Osteoblast (primary cell): ENCODE measurements around the gene ZNF277. TPM values are rescaled to one million over a fixed set of nuclear protein-coding genes. Genes with fewer than 3 reads are reported as not detected.

Experiments used
- DNase-seq: peaks from one replicate; pipeline ENCODE4 v3.0.0; 2011; ENCODE audit warnings: low spot score, mixed read lengths; ENCODE audit not compliant: insufficient read length; ENCODE audit errors: missing footprints
- H2AFZ ChIP-seq: 2 replicates; pipeline ENCODE4 v1.6.0; 2011; ENCODE audit warnings: mild to moderate bottlenecking, low read length
- H3K27ac ChIP-seq: 2 replicates; pipeline ENCODE4 v1.5.1; 2011; ENCODE audit warnings: mild to moderate bottlenecking, low read depth, low read length, moderate library complexity
- H3K27me3 ChIP-seq: 2 replicates; pipeline ENCODE4 v1.6.0; 2012; ENCODE audit warnings: mild to moderate bottlenecking, control low read depth, inconsistent platforms, low read length, moderate library complexity; ENCODE audit not compliant: insufficient read depth
- H3K36me3 ChIP-seq: 2 replicates; pipeline ENCODE4 v1.5.1; 2011; ENCODE audit warnings: mild to moderate bottlenecking, low read length, control low read depth, moderate library complexity; ENCODE audit not compliant: insufficient read depth
- H3K4me1 ChIP-seq: 2 replicates; pipeline ENCODE4 v1.5.1; 2011; ENCODE audit warnings: mild to moderate bottlenecking, low read length, control low read depth, moderate library complexity; ENCODE audit not compliant: insufficient read depth
- H3K4me2 ChIP-seq: 2 replicates; pipeline ENCODE4 v1.6.0; 2011; ENCODE audit warnings: mild to moderate bottlenecking, low read length; ENCODE audit not compliant: insufficient read depth
- H3K4me3 ChIP-seq: fragments of 200-600 bp; sonication (generic); 3 replicates; pipeline ENCODE4 v1.5.1; 2012; ENCODE audit warnings: mild to moderate bottlenecking, low read length, inconsistent platforms; ENCODE audit not compliant: insufficient read depth
- H3K79me2 ChIP-seq: 2 replicates; pipeline ENCODE4 v1.6.0; 2012; ENCODE audit warnings: mild to moderate bottlenecking, low read length, control low read depth, inconsistent platforms; ENCODE audit not compliant: insufficient read depth
- H3K9me3 ChIP-seq: 2 replicates; pipeline ENCODE4 v1.5.1; 2011; ENCODE audit warnings: low read depth, low read length, control low read depth
- H4K20me1 ChIP-seq: 2 replicates; pipeline ENCODE4 v1.6.0; 2012; ENCODE audit warnings: mild to moderate bottlenecking, low read length, control low read depth; ENCODE audit not compliant: insufficient read depth
- total RNA-seq: library from RNA; depleted of rRNA; stranded (reverse); fragments of >200 nt; gene quantifications from 2 replicates; pipeline ENCODE4 v1.2.3, GENCODE V29; 2012
- TF ChIP-seq, protein P1 (sequence below): IDR thresholded peaks from 2 replicates; pipeline ENCODE4 v1.5.1; 2011; ENCODE audit warnings: mild to moderate bottlenecking, low read depth, low read length, moderate library complexity; ENCODE audit errors: extremely low read depth

Gene ZNF277
- total RNA-seq, 1 donor, result 58.6 TPM

DNA sequence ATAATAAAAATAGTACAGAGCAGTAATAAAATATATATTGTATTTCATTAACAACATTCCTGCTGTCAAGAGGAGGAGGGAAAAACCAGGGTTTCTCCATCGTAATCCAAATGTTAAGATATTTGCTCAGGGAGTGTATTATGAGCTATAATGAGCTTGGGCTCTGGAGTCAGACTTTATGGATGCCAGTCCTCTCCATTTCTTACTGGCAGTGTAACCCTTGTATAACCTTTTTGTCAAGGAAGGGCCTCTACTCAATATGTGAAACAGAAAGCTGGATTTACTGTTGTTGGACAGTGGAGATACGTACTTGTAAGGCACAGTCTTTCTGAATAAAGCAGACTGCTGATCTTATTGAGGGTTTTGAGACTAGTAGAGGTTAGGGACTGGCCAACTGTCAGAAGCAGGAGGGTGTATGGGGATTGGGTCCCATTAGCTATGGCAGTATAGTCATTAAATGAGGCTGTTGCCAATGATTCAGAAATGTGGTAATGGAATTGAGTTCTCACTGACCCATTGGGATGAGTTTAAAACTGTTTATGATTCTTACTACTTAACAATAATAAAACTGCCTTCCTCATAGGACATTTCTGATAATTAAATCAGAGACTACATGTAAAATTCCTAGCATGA lies 56.5 kb downstream of the ZNF277 start:
- Histone ChIP-seq H3K27me3 (no peaks in the 10 kb centered on the region), H2AFZ (no peak overlapping the region), H3K79me2 (peaks cover 3% of the 10 kb centered on the region), H4K20me1 (no peaks in the 10 kb centered on the region), H3K4me1 (peaks cover 10% of the 10 kb centered on the region), H3K27ac (no peak overlapping the region), H3K4me3 (no peak overlapping the region), H3K4me2 (no peak overlapping the region), H3K36me3 (no peaks in the 10 kb centered on the region), H3K9me3 (no peaks in the 10 kb centered on the region)
- no peak for DNase-seq
- TF ChIP-seq, protein P1, sequence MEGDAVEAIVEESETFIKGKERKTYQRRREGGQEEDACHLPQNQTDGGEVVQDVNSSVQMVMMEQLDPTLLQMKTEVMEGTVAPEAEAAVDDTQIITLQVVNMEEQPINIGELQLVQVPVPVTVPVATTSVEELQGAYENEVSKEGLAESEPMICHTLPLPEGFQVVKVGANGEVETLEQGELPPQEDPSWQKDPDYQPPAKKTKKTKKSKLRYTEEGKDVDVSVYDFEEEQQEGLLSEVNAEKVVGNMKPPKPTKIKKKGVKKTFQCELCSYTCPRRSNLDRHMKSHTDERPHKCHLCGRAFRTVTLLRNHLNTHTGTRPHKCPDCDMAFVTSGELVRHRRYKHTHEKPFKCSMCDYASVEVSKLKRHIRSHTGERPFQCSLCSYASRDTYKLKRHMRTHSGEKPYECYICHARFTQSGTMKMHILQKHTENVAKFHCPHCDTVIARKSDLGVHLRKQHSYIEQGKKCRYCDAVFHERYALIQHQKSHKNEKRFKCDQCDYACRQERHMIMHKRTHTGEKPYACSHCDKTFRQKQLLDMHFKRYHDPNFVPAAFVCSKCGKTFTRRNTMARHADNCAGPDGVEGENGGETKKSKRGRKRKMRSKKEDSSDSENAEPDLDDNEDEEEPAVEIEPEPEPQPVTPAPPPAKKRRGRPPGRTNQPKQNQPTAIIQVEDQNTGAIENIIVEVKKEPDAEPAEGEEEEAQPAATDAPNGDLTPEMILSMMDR, result no peak

DNA sequence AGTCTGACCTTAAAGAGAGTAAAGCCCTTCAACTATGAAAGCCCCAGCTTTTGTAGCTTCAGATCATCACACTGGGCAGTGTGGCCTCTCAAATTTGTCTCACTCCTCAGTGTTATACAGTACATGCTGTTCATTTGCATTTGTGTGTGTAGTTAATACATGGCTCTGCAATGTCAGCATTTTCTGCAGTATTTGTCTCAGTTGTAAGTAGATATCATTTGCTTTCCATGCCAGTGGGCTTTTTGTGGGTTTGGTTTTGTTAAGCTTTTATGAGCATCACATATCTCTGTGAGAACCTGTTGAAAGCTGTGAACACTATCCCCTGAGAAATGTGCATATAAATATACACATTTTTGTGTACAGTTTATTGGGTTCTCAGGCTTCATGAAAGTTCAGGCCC lies 57.0 kb downstream of the ZNF277 start:
- TF ChIP-seq, protein P1, result no peak
- Histone ChIP-seq H3K4me3 (no peak overlapping the region), H3K4me1 (peaks cover 10% of the 10 kb centered on the region), H3K27me3 (no peaks in the 10 kb centered on the region), H3K9me3 (no peaks in the 10 kb centered on the region), H3K79me2 (peaks cover 3% of the 10 kb centered on the region), H3K27ac (no peak overlapping the region), H2AFZ (no peak overlapping the region), H4K20me1 (no peaks in the 10 kb centered on the region), H3K4me2 (no peak overlapping the region), H3K36me3 (no peaks in the 10 kb centered on the region)
- DNase-seq, result no peak

DNA sequence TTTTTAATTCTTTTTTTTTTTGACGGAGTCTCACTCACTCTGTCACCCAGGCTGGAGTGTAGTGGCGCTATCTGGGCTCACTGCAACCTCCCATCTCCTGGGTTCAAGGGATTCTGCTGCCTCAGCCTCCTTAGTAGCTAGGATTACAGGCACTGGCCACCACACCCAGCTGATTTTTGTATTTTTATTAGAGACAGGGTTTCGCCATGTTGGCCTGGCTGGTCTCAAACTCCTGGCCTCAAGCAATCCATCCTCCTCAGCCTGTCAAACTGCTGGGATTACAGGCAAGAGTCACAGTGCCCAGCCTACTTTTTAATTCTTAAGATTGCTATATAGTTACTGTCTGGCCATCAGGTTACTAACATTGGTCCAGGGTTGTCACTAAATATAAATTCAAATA lies 59.6 kb downstream of the ZNF277 start:
- Histone ChIP-seq H3K4me3 (no peak overlapping the region), H3K79me2 (peaks cover 3% of the 10 kb centered on the region), H3K27me3 (no peaks in the 10 kb centered on the region), H3K27ac (no peak overlapping the region), H3K36me3 (no peaks in the 10 kb centered on the region), H3K4me1 (peaks cover 10% of the 10 kb centered on the region), H3K4me2 (peak overlapping the region; percentile 9), H2AFZ (no peak overlapping the region), H4K20me1 (no peaks in the 10 kb centered on the region), H3K9me3 (no peaks in the 10 kb centered on the region)
- DNase-seq, result no peak
- TF ChIP-seq, protein P1, result no peak

DNA sequence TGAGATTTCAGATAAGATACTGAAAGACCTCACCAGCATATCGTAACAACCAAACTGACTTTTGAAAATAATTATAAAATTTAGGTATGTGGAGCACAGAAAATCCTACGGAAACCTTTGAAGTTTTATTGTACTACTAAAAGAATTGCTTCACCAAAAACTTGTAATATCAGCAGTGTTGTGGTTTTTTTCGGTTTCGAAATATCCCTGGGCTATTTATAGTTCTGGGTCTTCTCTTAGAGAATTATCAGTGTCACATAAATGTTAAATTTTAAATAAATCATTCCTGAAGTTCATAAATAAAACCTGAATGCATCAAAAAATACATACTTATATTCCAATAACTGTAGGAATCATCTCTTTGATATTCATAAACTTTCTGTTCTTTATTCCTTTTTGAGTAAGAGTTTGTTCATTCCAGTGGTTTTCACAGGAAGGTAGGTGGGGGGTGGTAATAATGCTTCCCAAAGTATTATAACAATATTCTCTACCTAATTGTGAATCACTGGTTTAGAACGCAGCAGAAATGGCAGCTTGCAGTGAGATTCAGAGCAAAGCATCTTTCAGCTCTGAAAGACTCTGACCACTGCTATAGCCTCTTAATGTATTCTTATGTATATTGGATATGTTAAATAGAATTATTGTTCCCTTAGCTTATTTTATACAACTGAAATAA lies 60.2 kb downstream of the ZNF277 start:
- H3K27ac ChIP-seq, result no peak overlapping the region
- no peaks in the 10 kb centered on the region for H3K9me3 ChIP-seq
- H3K4me1 ChIP-seq, result peaks cover 10% of the 10 kb centered on the region
- TF ChIP-seq, protein P1, result no peak
- DNase-seq, result no peak
- H3K79me2 ChIP-seq, result peaks cover 3% of the 10 kb centered on the region
- no peaks in the 10 kb centered on the region for H4K20me1 ChIP-seq
- no peak overlapping the region for H3K4me3 ChIP-seq
- no peaks in the 10 kb centered on the region for H3K36me3 ChIP-seq
- H2AFZ ChIP-seq, result no peak overlapping the region
- peak overlapping the region; percentile 9 for H3K4me2 ChIP-seq
- H3K27me3 ChIP-seq, result no peaks in the 10 kb centered on the region
